HEK293 (cell line): ENCODE measurements around the gene FILIP1.

Experiments used
- GLIS1 ChIP-seq: fragments of 450-650 bp; formaldehyde crosslinking; IDR thresholded peaks from 2 replicates; pipeline ENCODE4 v1.5.1; 2016; ENCODE audit warnings: missing biosample characterization, missing genetic modification characterization
- YY1 ChIP-seq: fragments of 450-650 bp; formaldehyde crosslinking; IDR thresholded peaks from 2 replicates; pipeline ENCODE4 v1.5.1; 2018; ENCODE audit warnings: missing biosample characterization, missing genetic modification characterization
- YY2 ChIP-seq: fragments of 450-650 bp; formaldehyde crosslinking; IDR thresholded peaks from 2 replicates; pipeline ENCODE4 v1.5.1; 2016; ENCODE audit warnings: missing biosample characterization, missing genetic modification characterization
- ZBTB6 ChIP-seq: fragments of 450-650 bp; formaldehyde crosslinking; IDR thresholded peaks from 2 replicates; pipeline ENCODE4 v1.5.1; 2017; ENCODE audit warnings: missing biosample characterization, missing genetic modification characterization
- ZNF175 ChIP-seq: fragments of 450-650 bp; formaldehyde crosslinking; IDR thresholded peaks from 2 replicates; pipeline ENCODE4 v1.5.1; 2016; ENCODE audit warnings: missing biosample characterization, missing genetic modification characterization
- ZNF18 ChIP-seq: fragments of 450-650 bp; formaldehyde crosslinking; IDR thresholded peaks from 2 replicates; pipeline ENCODE4 v1.5.1; 2016; ENCODE audit warnings: missing biosample characterization, missing genetic modification characterization
- ZNF214 ChIP-seq: fragments of 450-650 bp; formaldehyde crosslinking; IDR thresholded peaks from 2 replicates; pipeline ENCODE4 v1.5.1; 2017; ENCODE audit warnings: missing biosample characterization, mild to moderate bottlenecking, missing genetic modification characterization, borderline replicate concordance
- ZNF302 ChIP-seq: fragments of 450-650 bp; formaldehyde crosslinking; IDR thresholded peaks from 2 replicates; pipeline ENCODE4 v1.5.1; 2016; ENCODE audit warnings: missing biosample characterization, missing genetic modification characterization, low read depth
- ZNF354C ChIP-seq: fragments of 450-650 bp; formaldehyde crosslinking; IDR thresholded peaks from 2 replicates; pipeline ENCODE4 v1.5.1; 2016; ENCODE audit warnings: missing biosample characterization, missing genetic modification characterization, low read depth, borderline replicate concordance
- ZNF449 ChIP-seq: fragments of 450-650 bp; formaldehyde crosslinking; IDR thresholded peaks from 2 replicates; pipeline ENCODE4 v1.5.1; 2017; ENCODE audit warnings: missing biosample characterization, mild to moderate bottlenecking, missing genetic modification characterization, moderate library complexity
- ZNF501 ChIP-seq: fragments of 450-650 bp; formaldehyde crosslinking; IDR thresholded peaks from 2 replicates; pipeline ENCODE4 v1.5.1; 2016; ENCODE audit warnings: missing biosample characterization, missing genetic modification characterization
- ZNF518A ChIP-seq: fragments of 450-650 bp; formaldehyde crosslinking; conservative IDR thresholded peaks from 2 replicates; pipeline ENCODE4 v1.5.1; 2016; ENCODE audit warnings: low read depth, missing biosample characterization, missing genetic modification characterization
- ZNF549 ChIP-seq: fragments of 450-650 bp; IDR thresholded peaks from 2 replicates; pipeline ENCODE4 v1.5.1; 2018; ENCODE audit warnings: missing biosample characterization, missing genetic modification characterization, mild to moderate bottlenecking, inconsistent platforms, moderate library complexity
- ZNF580 ChIP-seq: fragments of 450-650 bp; formaldehyde crosslinking; IDR thresholded peaks from 2 replicates; pipeline ENCODE4 v1.5.1; 2016; ENCODE audit warnings: missing biosample characterization, missing genetic modification characterization
- ZNF596 ChIP-seq: fragments of 450-650 bp; IDR thresholded peaks from 2 replicates; pipeline ENCODE4 v1.5.0; 2018; ENCODE audit warnings: missing biosample characterization, mild to moderate bottlenecking, missing genetic modification characterization, moderate library complexity
- ZNF639 ChIP-seq: fragments of 450-650 bp; formaldehyde crosslinking; IDR thresholded peaks from 2 replicates; pipeline ENCODE4 v1.5.1; 2016; ENCODE audit warnings: missing biosample characterization, missing genetic modification characterization
- ZNF660 ChIP-seq: fragments of 450-650 bp; IDR thresholded peaks from 2 replicates; pipeline ENCODE4 v1.5.1; 2018; ENCODE audit warnings: missing biosample characterization, mild to moderate bottlenecking, missing genetic modification characterization
- ZNF692 ChIP-seq: fragments of 450-650 bp; formaldehyde crosslinking; IDR thresholded peaks from 2 replicates; pipeline ENCODE4 v1.5.1; 2016; ENCODE audit warnings: missing biosample characterization, missing genetic modification characterization
- ZNF707 ChIP-seq: fragments of 450-650 bp; formaldehyde crosslinking; IDR thresholded peaks from 2 replicates; pipeline ENCODE4 v1.5.1; 2016; ENCODE audit warnings: missing biosample characterization, missing genetic modification characterization
- ZSCAN18 ChIP-seq: fragments of 450-650 bp; formaldehyde crosslinking; IDR thresholded peaks from 2 replicates; pipeline ENCODE4 v1.5.1; 2016; ENCODE audit warnings: missing biosample characterization, missing genetic modification characterization

FILIP1 gene

GRCh38 chr6:75524322-75524972 lies 30.8 kb upstream of the FILIP1 start (continued):
- TF ChIP-seq ZNF639 (tag by site-specific recombination) (peak; percentile 81), ZNF501 (tag by site-specific recombination) (peak; percentile 70; the same call in 1 of the 2 replicates), ZNF175 (no peak), ZNF596 (tag by site-specific recombination) (0 out of 2 replicates have a peak, but pooled peaks have one; percentile 3), ZNF707 (tag by site-specific recombination) (no peak), ZNF580 (tag by site-specific recombination) (peak; percentile 81), ZNF18 (tag by site-specific recombination) (peak; percentile 93), ZNF354C (tag by site-specific recombination) (no peak), ZNF449 (tag by site-specific recombination) (peak; percentile 55), ZNF214 (tag by site-specific recombination) (no peak), YY2 (tag by site-specific recombination) (0 out of 2 replicates have a peak, but pooled peaks have one; percentile 10), GLIS1 (tag by site-specific recombination) (no peak), ZNF660 (tag by site-specific recombination) (peak; percentile 60; the same call in 1 of the 2 replicates), ZNF302 (0 out of 2 replicates have a peak, but pooled peaks have one; percentile 54), ZNF549 (tag by site-specific recombination) (peak; percentile 18; the same call in 1 of the 2 replicates), YY1 (no peak), ZNF518A (tag by site-specific recombination) (0 out of 2 replicates have a peak, but pooled peaks have one; percentile 30), ZSCAN18 (tag by site-specific recombination) (no peak), ZBTB6 (tag by site-specific recombination) (no peak), ZNF692 (tag by site-specific recombination) (peak; percentile 80; the same call in 1 of the 2 replicates)
